Tibial artery (tissue), 4 donors: ENCODE data around the gene TMEM44.

Experiments used
- DNase-seq, 2 donors: peaks; one replicate each; pipeline ENCODE4 v3.0.0-alpha.2; 2019
- H3K27ac ChIP-seq, 2 donors: fragments of 200-600 bp; sonication (generic) in 1 of 2; 1 replicate in 1 of 2; 2 replicates in 1 of 2; pipeline ENCODE4 v1.5.1; 2018 to 2019; ENCODE audit warnings: mild to moderate bottlenecking in 1 of 2
- H3K27me3 ChIP-seq, 2 donors: fragments of 200-600 bp; sonication (generic) in 1 of 2; one replicate each; pipeline versions ENCODE4 v1.5.1 to v1.6.0; 2016 to 2019
- H3K36me3 ChIP-seq, 3 donors: fragments of 200-600 bp; sonication (generic) in 2 of 3; one replicate each; pipeline ENCODE4 v1.5.1; 2016 to 2019; ENCODE audit warnings: mild to moderate bottlenecking in 2 of 3
- H3K4me1 ChIP-seq, 4 donors: fragments of 200-600 bp; sonication (generic) in 2 of 4; 1 replicate in 3 of 4; 2 replicates in 1 of 4; pipeline ENCODE4 v1.5.1; 2016 to 2019
- H3K4me3 ChIP-seq, 2 donors: fragments of 200-600 bp; sonication (generic) in 1 of 2; 1 replicate in 1 of 2; 2 replicates in 1 of 2; pipeline ENCODE4 v1.5.1; 2018 to 2019; ENCODE audit warnings: mild to moderate bottlenecking in 2 of 2
- H3K9me3 ChIP-seq, 3 donors: fragments of 200-600 bp; sonication (generic) in 1 of 3; one replicate each; pipeline ENCODE4 v1.5.1; 2016 to 2019
- intact Hi-C: fragments of 100-400 bp; cut with DNase I; formaldehyde crosslinking; loops from one replicate; pipeline ENCODE4 v1.15.0; 2023; ENCODE audit warnings: low total_unique reads
- TF ChIP-seq, protein P1 (sequence below), 2 experiments: fragments of 200-600 bp in 1 of 2; fragments of 450-650 bp in 1 of 2; IDR thresholded peaks; one replicate each; pipeline ENCODE4 v1.5.1; 2017 to 2019; ENCODE audit warnings: antibody characterized with exemption in 2 of 2, mild to moderate bottlenecking in 1 of 2, moderate library complexity in 1 of 2

TMEM44 gene

DNA sequence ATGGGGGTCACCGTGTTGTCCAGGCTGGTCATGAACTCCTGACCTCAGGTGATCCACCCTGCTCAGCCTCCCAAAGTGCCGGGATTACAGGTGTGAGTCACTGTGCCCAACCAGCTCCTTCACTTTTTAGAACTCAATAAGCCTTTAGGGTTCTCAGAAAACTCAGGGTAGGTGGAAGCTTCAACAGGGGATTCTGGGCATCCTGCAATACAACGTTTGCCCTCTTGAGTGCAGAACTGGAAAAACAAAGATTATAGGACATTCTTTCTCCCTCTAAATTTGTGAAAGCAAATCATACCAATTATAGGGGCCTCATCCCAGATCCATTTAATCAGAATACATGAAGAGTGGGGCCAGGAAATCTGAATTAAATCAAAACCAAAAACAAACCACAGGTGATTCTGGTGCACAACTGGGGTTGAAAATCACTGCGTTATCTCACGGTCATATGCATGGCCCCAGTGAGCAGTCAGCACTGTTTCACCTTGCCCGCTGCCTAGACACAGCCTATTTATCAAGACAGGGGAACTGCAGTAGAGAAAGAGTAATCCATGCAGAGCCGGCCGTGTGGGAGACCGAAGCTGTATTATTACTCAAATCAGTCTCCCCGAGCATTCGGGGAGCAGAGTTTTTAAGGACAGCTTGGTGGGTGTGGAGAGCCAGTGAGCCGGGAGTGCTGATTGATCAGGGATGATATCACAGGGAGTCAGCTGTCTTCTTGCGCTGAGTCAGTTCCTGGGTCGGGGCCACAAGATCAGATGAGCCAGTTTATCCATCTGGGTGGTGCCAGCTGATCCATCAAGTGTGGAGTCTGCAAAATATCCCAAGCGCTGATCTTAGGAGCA is 58.4 kb downstream of the TMEM44 start:
- H3K36me3 ChIP-seq = no peaks in the 10 kb centered on the region
- H3K27ac ChIP-seq = peak overlapping the region in 1 of 2 donors; percentile 37
- DNase-seq = no peak
- TF ChIP-seq, protein P1, sequence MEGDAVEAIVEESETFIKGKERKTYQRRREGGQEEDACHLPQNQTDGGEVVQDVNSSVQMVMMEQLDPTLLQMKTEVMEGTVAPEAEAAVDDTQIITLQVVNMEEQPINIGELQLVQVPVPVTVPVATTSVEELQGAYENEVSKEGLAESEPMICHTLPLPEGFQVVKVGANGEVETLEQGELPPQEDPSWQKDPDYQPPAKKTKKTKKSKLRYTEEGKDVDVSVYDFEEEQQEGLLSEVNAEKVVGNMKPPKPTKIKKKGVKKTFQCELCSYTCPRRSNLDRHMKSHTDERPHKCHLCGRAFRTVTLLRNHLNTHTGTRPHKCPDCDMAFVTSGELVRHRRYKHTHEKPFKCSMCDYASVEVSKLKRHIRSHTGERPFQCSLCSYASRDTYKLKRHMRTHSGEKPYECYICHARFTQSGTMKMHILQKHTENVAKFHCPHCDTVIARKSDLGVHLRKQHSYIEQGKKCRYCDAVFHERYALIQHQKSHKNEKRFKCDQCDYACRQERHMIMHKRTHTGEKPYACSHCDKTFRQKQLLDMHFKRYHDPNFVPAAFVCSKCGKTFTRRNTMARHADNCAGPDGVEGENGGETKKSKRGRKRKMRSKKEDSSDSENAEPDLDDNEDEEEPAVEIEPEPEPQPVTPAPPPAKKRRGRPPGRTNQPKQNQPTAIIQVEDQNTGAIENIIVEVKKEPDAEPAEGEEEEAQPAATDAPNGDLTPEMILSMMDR (IDR thresholded peaks at IDR 0.05) = no peak
- no peaks in the 10 kb centered on the region for H3K27me3 ChIP-seq
- H3K9me3 ChIP-seq = no peaks in the 10 kb centered on the region
- intact Hi-C loops = loop anchor here (5.0 kb wide), 1 partner anchor 103 kb away; no protein-coding TSS in a partner anchor
- H3K4me1 ChIP-seq = peaks cover 3 to 44% (median 22%) of the 10 kb centered on the region in 4 donors
- H3K4me3 ChIP-seq = no peak overlapping the region

DNA sequence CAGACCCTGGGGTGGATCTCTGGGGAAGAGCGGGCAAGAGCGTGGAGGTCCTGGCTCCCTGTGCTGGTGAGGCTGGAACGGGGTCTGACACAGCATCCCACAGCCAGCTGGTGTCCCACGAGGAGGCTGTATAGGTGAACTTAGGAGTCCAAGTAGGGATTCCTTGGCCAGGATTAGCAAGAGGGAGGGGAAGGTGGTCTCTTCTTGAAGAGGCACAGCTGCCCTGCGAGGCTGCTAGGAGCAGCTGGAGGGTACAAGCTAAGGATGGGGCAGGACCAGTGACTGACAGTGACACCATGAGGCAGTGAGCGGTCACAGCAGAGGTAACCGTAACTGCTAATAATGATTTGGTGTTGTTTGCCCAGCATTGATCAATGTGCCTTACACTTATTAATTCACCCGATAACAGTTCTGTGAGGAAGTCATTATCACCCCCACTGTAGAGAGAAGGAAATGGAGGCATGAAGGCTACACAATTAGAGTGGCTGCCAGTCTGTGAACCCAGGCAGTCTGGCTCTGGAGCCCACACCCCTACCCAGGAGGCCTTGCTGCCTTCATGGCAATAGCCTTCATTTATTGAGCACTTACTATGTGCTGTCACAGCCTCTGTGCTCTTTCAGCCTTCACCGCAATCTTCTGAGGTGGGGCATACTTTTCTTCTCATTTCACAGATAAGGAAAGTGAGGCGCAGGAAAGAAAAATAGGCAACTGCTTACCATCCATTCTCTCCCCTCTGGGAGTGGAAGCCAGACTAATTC is 59.4 kb downstream of the TMEM44 start:
- no peaks in the 10 kb centered on the region for H3K27me3 ChIP-seq
- no peaks in the 10 kb centered on the region for H3K36me3 ChIP-seq
- peaks cover 3 to 35% (median 22%) of the 10 kb centered on the region in 4 donors for H3K4me1 ChIP-seq
- peak overlapping the region; percentile 79 to 85 for H3K27ac ChIP-seq
- H3K9me3 ChIP-seq = no peaks in the 10 kb centered on the region
- DNase-seq = no peak
- H3K4me3 ChIP-seq = no peak overlapping the region
- TF ChIP-seq, protein P1 (IDR thresholded peaks at IDR 0.05) = peak; percentile 70 to 75
- intact Hi-C loops = loop anchor here (2.0 kb wide), 1 partner anchor 93 kb away; no protein-coding TSS in a partner anchor

DNA sequence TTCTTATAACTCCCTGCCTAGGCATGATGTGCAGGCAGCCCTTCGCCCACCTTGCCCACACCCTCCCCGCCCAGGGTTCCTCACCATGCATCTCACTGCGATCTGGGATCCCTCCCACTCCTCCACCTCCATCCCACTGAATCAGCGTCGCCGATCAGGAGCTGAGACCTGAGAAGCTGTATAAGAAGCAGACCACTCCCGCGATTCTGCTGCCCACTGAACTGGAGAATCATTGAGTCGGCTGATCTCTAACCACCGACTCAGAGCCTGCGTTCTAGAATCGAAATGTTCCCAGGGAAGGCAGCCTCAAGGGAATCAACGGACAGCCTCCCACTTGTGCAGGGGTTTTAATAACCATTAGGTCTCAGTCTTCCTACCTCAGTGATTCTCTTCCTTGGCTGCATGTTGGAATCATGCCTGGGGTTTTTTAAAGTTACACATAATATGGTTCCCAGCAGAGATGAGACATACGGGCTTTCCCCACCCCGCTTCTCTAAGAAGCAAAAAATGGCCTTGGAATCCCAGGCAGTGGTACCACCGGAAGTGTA is 60.2 kb downstream of the TMEM44 start:
- no peaks in the 10 kb centered on the region for H3K9me3 ChIP-seq
- H3K4me3 ChIP-seq = no peak overlapping the region
- peak overlapping the region; percentile 79 to 85 for H3K27ac ChIP-seq
- DNase-seq = no peak
- no peaks in the 10 kb centered on the region for H3K36me3 ChIP-seq
- intact Hi-C loops = loop anchor here (2.0 kb wide), 1 partner anchor 92 kb away; no protein-coding TSS in a partner anchor
- peaks cover 3 to 31% (median 22%) of the 10 kb centered on the region in 4 donors for H3K4me1 ChIP-seq
- H3K27me3 ChIP-seq = no peaks in the 10 kb centered on the region
- TF ChIP-seq, protein P1 (IDR thresholded peaks at IDR 0.05) = no peak

DNA sequence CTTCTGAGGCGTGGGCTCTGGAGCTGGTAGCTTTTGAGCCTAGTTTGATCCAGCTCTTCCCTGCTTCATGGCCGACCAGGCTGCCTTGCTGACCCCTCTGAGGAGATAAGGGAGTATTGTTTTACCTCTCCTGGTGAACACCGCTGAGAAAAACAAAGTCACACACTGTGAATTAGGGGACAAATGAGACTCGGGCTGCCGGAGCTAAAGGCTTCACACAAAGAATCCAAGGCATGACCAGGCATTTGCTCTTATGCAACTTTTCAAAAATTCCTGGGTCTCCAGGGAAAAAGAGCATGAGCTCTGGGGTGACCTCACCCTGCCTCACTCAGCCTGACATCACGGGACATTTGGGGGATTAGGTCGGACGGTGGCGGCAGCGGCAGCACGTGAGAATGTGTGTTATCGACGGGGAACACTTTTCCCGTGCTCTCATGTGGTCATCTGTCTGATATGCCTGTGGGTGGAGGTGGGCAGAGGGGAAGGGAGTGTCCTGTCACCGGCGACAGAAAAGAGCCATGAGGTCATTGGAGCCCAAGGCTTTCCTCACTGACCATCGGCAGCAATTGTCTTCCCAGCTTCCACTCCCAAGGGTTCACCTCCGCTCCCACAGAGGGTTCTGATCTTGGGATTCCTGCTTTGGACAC is 61.0 kb downstream of the TMEM44 start:
- DNase-seq = peak; percentile 86 to 94
- TF ChIP-seq, protein P1 (IDR thresholded peaks at IDR 0.05) = no peak
- peak overlapping the region in 1 of 2 donors; percentile 0 for H3K4me3 ChIP-seq
- peaks cover 3 to 27% (median 22%) of the 10 kb centered on the region in 4 donors for H3K4me1 ChIP-seq
- H3K36me3 ChIP-seq = no peaks in the 10 kb centered on the region
- H3K27me3 ChIP-seq = no peaks in the 10 kb centered on the region
- intact Hi-C loops = loop anchor here (2.0 kb wide), 1 partner anchor 91 kb away; no protein-coding TSS in a partner anchor
- peak overlapping the region; percentile 79 to 85 for H3K27ac ChIP-seq
- no peaks in the 10 kb centered on the region for H3K9me3 ChIP-seq
